ENCODE results near the gene VMP1.
"Not testable (repeated sequence)": the region's sequence is repeated elsewhere in the genome, so short reads cannot be mapped to it uniquely, and the experiment has no call there.

Gene VMP1

DNA sequence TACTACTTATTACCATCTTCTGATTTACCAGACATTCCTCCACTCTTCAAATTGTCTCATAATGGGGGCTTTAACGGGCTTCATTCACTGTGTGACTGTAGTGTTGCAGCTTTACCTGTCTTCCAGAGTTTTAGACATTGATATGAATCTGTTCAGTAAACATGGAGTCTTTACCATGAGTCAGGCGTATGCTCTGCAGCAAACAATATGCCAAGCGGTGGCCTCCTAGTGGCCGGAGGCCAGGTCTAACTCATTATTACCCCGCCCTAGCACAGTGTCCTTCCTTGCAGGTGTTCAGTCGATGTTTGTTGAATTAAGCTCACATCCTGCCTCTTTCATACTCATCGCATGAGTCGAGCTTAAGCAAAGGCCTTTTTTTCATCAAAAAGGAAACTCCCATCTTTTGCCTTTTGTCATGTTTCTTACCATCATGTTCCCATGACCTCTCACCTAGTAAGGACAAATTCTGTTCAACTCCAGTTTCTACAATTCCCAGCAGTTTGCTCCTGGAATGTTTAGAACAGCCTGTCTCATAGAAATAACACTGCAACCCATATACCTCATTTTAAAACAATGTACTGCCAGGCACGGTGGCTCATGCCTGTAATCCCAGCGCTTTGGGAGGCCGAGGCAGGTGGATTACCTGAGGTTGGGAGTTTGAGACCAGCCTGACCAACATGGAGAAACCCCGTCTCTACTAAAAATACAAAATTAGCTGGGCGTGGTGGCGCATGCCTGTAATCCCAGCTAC, 145.9 kb downstream of the VMP1 start:
- no peak overlapping the region for H3K4me3 ChIP-seq (ENCODE audit: control insufficient read depth, low read depth, low read length)
- peak; percentile 56 for DNase-seq (ENCODE audit: low read depth)
- TF ChIP-seq, protein P1, sequence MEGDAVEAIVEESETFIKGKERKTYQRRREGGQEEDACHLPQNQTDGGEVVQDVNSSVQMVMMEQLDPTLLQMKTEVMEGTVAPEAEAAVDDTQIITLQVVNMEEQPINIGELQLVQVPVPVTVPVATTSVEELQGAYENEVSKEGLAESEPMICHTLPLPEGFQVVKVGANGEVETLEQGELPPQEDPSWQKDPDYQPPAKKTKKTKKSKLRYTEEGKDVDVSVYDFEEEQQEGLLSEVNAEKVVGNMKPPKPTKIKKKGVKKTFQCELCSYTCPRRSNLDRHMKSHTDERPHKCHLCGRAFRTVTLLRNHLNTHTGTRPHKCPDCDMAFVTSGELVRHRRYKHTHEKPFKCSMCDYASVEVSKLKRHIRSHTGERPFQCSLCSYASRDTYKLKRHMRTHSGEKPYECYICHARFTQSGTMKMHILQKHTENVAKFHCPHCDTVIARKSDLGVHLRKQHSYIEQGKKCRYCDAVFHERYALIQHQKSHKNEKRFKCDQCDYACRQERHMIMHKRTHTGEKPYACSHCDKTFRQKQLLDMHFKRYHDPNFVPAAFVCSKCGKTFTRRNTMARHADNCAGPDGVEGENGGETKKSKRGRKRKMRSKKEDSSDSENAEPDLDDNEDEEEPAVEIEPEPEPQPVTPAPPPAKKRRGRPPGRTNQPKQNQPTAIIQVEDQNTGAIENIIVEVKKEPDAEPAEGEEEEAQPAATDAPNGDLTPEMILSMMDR (IDR thresholded peaks at IDR 0.05; ENCODE audit: control insufficient read depth, insufficient read depth, low read depth, low read length, missing control alignments): peak; percentile 41

GRCh38 chr17:59853919-59854729, 146.7 kb downstream of the VMP1 start:
- not testable (repeated sequence) for DNase-seq (ENCODE audit: low read depth)

DNA sequence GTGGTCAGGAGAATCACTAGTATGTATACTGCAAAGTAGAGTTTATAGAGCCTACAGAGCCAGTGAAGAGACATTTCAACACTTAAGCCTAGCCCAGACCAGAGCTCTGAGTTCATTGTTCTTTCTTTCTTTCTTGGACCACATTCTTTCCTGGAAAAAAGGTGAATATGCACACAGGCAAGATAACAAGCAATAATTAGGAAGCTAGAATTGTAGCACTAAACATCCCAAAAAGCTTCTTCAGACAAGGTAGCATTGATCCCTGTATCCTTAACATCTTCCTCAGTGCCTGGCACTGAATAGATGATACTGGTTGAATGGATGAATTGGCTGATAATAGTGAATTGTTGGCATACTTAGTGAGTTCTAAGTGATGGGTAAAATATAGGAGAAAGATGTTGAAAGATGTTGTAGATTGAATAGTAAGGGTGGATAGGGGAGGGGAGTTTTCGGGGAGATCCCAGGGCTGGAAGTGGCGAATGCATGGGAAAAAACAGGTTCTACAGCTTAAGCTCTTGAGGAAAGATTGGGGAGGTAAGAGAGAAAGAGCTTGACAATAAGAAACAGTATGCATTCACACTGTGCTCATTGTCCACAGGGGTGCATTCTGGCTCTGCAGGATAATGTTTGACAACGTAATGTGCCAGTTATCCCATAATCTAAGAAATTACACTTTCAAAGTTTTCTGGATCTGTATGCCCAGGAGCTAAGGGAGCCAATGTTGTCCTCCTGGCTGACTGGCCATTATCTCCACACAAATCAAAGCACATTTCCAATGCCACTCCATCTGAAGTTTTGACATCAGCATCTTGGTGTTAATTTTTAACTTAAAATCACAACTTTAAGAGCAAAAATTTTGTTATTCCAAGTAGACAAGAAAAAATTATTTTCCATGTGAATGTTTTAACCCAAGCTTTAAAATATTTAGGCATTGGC, 149.7 kb downstream of the VMP1 start:
- TF ChIP-seq, protein P1 (IDR thresholded peaks at IDR 0.05; ENCODE audit: control insufficient read depth, insufficient read depth, low read depth, low read length, missing control alignments): no peak
- no peak for DNase-seq (ENCODE audit: low read depth)
- H3K4me3 ChIP-seq (ENCODE audit: control insufficient read depth, low read depth, low read length): no peak overlapping the region

More at GRCh38 chr17:59853919-59854729, 146.7 kb downstream of the VMP1 start:
- H3K4me3 ChIP-seq (ENCODE audit: control insufficient read depth, low read depth, low read length): not testable (repeated sequence)

- DNase-seq (ENCODE audit: low read depth): peak; percentile 20
These were observed 150.8 kb downstream of the VMP1 start for GRCh38 chr17:59858167-59858816.

DNA sequence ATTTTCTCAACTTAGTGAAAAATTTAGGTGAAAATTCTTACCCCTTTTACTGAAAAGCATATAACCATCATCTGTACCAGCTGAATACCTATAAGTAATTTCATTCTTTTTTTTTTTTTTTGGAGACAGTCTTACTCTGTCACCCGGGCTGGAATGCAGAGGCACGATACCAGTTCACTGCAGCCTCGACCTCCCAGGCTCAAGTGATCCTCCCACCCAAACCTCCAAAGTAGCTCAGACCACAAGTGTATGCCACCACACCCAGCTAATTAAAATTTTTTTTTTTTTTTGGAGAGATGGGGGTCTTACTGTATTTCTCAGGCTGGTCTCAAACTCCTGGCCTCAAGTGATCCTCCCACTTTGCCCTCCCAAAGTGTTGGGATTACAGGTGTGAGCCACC, 151.5 kb downstream of the VMP1 start:
- TF ChIP-seq, protein P1 (IDR thresholded peaks at IDR 0.05; ENCODE audit: control insufficient read depth, insufficient read depth, low read depth, low read length, missing control alignments): no peak
- H3K4me3 ChIP-seq (ENCODE audit: control insufficient read depth, low read depth, low read length): no peak overlapping the region
- DNase-seq (ENCODE audit: low read depth): no peak

More at GRCh38 chr17:59858167-59858816, 150.8 kb downstream of the VMP1 start:
- TF ChIP-seq, protein P1 (IDR thresholded peaks at IDR 0.05; ENCODE audit: control insufficient read depth, insufficient read depth, low read depth, low read length, missing control alignments): no peak
- H3K4me3 ChIP-seq (ENCODE audit: control insufficient read depth, low read depth, low read length): no peak overlapping the region

GRCh38 chr17:59859444-59860025, 152.1 kb downstream of the VMP1 start:
- DNase-seq (ENCODE audit: low read depth): peak; percentile 33

More at GRCh38 chr17:59859444-59860025, 152.1 kb downstream of the VMP1 start:
- H3K4me3 ChIP-seq (ENCODE audit: control insufficient read depth, low read depth, low read length): no peak overlapping the region
- TF ChIP-seq, protein P1 (IDR thresholded peaks at IDR 0.05; ENCODE audit: control insufficient read depth, insufficient read depth, low read depth, low read length, missing control alignments): peak; percentile 55

Measured in AG09309 (cell line).